ENCODE data around the gene TUBA3E.
A peak's percentile ranks its signal among the peaks of the same experiment; 100 is the strongest.
"Not testable (repeated sequence)": the region's sequence is repeated elsewhere in the genome, so short reads cannot be mapped to it uniquely, and the experiment has no call there.

The TUBA3E gene

DNA sequence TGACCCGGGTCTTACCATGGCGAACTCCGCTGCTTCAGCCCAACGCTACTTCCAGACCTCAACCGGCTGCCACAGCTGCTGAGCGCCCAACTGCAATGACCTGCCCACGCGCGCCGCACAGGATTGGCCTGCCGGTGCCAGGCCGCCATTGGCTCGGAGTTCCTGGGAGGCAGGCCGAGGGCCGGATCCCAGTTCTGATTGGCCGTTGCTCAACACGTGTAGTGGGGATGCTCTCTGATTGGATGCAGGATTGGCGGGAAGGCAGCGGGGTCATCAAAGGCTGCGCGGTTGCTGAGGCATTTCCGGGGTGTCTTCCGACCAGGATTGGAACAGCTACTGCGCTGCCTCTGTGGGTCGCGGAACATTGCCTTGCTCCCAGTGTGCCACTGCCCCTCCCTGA lies at the start of gene TUBA3E:
Gene TUBA3E (minus strand): TSS at position 97 of the 400 bp plus-strand sequence. CDS start 79 bp downstream, at position 18.
- DNase-seq, result no peak

DNA sequence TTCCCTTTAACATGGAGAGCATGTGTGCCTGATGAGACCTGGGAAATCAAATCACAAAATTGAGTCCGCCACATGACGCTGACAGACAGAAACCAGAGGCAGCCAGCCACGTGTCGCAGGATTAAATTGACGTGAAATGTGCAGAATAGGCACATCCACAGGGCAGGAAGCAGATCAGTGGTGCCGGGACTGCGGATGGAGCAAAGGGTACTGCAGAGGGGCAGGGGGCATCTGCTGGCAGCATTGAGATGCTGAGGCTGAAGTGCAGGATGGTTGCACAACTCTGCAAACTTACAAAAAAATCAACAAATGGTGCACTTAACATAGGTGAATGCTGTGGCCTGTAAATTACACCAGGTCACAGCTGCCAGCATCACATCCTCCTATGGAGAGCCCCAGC lies 48.2 kb upstream of the TUBA3E start:
- DNase-seq, result no peak

DNA sequence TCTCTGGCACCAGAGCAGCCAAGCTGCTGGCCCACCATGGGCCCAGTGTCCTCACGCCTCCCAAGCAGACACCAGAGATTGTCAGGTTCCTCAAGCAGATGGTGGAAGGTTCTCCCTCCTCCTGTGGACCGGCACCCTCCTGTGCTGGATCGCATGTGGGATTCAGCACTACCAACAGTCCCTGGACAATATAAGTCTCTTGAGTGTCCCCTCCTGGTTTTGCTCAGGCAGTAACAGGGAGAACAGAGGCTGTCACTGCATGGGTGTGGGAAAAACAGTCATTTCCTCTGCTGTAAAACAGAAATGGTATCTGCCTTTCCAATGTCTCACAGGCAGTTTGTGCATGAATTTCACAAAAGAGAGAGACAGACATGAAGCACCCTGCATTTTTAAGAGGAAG lies 47.7 kb upstream of the TUBA3E start:
- DNase-seq, result no peak

DNA sequence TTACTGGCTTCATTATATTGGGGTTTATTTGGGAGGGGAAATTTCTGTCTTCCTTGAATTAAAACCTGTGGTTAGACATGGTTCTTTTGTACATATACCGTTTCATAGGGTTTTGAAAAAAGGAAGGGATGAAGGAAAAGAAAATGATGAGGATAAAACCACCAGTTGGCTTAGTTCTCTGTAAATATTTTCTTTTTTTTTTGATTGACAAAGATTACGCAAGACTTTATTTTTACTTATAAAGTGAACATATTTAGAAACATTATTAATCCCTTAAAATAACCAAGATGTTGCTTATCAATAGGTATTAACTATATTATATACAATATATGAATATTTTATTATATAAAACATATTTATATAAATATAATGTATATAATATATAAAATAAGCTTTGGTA lies 45.1 kb upstream of the TUBA3E start:
- DNase-seq, result no peak

DNA sequence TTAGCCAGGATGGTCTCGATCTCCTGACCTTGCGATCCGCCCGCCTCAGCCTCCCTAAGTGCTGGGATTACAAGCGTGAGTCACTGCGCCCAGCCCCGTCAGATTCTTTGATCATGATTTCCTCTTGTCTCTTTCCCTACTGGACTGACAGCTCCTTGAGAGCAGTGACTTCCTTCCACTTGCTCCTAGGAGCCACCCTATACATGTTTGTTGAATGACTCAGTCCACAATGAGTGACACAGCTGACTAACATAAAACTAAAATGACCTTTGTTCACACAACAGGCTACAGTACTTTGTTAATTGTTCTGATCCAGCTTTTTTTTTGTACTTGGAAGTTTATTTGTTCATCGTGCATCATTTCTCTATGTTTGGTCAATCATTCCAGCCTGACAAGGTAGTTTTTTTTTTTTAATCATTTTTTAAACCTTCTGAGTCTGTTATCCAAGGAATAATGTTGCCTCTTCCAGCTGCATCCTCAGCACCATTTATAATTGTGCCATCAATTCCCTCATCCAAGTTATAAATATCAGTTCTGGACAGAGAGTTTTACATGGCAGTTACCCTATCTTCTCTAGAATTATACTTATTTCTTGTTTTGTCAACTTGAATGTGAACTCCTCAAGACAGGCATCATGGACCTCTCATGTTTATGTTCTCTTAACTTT lies 42.9 kb upstream of the TUBA3E start:
- peak; percentile 23 for DNase-seq

DNA sequence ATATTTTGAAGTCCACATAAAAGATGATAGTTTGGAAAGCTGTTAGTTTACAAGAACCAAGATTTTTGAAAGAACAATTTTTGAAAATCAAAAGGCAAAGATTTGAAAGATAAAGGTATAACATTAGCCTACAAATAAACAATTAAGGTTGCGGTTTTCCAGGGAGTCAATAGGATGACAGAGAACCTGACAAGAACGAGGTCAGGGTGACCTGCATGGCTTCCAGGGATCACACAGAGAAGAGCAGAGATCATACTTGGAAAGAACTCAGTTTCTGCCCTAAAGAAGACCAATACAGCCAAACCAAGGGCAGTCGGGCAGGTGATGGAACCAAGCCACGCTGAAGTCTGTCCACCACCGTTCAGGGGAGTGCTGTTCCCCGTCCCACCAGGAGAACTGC lies 41.3 kb upstream of the TUBA3E start:
- not testable (repeated sequence) for DNase-seq

DNA sequence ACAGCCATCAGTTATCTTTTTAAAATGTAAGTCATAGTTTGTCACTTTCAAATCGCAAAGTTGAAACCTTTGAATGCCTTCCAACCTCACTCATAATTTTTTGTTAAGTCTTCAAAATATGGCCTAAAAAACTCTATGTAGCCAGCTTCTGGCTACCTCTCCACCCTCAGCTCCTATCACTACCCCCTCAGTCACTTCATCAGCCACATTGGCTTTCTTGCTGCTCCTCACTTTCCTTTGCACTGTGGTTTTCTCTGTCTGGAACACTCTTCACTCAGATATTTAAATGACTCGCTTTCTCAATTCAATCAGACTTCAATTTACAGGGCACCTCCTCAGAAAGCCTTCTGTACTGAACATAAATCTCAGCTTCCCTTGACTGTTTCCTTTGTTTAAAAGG lies 34.8 kb upstream of the TUBA3E start:
- not testable (repeated sequence) for DNase-seq

DNA sequence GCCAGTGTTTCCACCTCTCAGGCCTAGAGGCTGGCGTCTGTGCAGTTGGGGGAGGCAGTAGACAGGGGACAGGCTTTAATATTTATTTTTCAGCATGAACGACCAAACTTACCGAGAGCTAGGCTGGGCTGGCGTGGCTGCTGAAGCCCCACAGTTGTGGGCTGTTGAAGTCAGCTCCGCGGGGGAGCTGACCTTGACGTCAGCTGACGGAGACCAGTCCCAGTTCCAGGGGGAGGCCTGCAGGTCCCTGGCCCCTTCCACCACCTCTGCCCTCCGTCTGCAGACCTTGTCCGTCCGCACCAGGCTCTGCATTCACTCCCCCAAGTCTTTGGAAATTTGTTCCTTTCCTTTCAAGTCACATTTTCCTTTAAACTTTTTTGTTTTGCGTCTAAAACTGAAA lies 33.4 kb upstream of the TUBA3E start:
- no peak for DNase-seq

DNA sequence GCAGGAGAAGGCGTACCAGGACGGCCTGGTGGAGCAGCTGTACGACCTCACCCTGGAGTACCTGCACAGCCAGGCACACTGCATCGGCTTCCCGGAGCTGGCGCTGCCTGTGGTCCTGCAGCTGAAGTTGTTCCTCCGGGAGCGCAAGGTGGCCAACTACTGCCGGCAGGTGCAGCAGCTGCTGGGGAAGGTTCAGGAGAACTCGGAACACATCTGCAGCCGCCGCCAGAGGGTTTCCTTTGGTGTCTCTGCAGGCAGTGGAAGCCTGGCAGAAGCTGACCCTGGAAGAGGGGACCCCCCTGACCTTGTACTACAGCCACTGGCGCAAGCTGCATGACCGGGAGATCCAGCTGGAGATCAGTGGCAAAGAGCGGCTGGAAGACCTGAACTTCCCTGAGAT lies 32.7 kb upstream of the TUBA3E start:
- not testable (repeated sequence) for DNase-seq

DNA sequence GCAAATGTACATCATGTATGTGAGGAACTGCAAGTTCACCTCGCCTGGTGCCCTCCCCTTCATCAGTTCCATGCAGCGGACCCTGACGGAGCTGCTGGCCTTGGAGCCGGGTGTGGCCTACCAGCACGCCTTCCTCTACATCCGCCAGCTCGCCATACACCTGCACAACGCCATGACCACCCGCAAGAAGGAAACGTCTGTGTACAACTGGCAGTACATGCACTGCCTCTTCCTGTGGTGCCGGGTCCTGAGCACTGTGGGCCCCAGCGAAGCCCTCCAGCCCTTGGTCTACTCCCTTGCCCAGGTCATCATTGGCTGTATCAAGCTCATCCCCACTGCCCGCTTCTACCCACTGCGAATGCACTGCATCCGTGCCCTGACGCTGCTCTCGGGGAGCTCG lies 32.1 kb upstream of the TUBA3E start:
- not testable (repeated sequence) for DNase-seq

DNA sequence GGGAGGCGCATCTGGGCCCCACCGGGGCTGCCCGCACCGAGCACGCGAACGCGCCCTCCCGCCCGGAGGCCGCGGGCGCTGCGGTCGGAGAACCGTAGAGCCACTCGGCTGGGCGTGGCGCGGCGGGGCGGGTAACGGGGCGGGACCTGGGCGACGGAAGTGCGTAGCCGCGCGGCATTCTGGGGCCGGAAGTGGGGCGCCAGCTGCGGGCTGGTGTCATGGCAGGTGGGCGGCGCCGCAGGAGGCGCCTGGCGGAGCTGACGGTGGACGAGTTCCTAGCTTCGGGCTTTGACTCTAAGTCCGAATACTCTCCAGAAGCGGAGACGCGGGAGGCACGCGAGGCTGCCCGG lies 30.9 kb upstream of the TUBA3E start:
- not testable (repeated sequence) for DNase-seq

DNA sequence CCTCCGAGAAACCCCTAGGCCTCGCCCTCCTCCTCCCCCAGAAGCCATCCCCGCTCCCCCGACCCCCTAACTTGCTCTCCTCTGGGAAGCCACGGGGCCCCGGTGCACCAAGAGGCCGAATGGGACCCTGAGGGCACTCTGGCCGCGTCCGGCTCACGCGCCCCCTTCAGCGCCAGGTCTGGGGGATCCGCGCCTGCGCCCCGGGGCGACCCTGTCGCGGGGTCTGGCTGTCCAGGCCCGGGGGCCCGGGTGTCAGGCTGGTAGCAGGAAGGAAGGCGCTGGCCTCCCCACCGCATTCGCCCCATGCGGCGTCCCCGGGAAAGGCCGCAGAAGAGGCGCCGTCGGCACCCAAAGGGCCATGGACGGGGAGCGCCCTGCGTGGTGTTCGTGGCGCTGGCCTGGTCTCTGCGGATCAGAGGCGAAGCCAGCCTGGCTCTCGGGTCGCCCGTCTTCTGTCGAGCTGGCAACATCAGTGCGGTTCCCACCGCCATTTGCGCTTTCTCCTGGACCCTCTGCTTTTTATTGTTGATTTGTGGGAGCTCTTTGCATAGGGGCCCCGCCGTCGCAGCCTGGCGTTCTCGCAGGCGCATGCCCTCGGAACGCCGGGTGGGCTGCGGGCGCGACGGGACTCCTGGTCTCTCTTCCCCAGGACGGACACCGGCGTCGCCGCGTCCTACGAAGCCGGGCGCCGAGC lies 30.4 kb upstream of the TUBA3E start:
- DNase-seq, result not testable (repeated sequence)

DNA sequence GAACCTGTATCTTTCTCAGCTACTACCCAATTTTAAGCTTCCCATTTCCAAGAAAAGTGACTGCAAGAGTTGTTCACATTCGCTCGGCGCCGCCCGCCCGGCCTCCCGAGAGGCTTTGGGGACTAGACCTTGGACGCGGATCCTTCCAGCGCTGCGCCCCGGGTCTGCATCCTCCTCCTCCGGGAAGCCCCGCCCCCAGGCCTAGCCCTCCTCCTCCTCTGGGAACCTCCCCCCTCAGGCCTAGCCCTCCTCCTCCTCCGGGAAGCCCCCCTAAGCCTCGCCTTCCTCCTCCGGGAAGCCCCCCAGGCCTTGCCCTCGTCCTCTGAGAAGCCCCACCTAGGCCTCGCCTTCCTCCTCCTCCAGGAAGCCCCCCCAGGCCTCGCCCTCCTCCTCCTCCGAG lies 29.8 kb upstream of the TUBA3E start:
- not testable (repeated sequence) for DNase-seq

DNA sequence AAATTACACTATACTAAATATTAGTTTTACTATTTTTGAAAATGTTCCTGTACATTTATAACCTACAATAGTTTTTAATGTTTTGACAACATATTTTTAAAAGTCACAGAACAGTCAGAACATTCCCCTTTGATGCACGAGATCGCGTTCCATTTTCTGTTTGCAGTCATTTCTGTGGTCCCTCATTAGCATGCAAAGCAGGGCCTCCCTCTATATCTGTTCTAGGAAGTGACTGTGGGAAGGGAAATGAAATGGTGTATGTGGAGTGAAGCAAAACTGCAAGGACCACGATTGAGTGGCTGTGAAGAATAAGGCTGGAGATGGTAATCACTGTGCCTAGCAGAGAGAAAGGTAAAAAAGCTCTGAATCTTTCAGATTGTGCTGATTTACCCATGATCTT lies 24.3 kb upstream of the TUBA3E start:
- DNase-seq, result not testable (repeated sequence)

DNA sequence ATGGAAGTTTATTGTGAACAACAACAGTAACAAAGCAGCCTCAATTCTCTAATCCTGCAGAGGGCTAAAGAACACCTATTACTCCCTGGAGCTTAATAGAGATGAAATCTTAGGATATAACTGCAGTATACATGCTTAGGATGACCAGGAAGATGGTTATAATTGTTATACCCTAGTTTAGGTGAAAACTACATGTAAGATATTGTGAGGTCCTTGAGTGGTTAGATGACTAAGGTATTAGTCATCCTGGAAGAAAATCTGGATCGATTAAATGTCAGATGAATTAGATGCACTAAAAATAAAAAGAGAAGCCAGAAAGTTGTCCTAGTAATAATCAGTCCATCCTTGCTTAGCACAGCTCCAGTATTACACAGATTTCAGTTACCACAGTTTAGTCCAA lies 22.3 kb upstream of the TUBA3E start:
- DNase-seq, result not testable (repeated sequence)

DNA sequence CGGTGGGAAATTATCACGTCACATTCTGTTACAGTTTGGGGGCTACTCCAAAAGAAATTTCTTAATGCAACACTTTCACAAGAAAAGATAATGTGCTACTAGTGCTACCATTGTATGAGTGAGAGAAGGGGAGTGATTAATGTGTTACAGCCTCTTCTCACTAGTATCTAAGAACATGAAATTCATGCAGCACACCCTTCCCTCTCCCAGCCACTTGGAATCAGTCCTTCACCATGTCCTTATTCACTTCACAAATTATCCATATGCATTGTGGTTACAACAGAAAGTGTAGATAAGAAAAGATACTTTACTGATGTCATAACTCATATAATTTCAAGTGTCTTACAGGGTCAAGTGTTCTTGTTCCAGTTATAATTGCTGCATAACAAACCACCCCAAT lies 20.9 kb upstream of the TUBA3E start:
- not testable (repeated sequence) for DNase-seq

DNA sequence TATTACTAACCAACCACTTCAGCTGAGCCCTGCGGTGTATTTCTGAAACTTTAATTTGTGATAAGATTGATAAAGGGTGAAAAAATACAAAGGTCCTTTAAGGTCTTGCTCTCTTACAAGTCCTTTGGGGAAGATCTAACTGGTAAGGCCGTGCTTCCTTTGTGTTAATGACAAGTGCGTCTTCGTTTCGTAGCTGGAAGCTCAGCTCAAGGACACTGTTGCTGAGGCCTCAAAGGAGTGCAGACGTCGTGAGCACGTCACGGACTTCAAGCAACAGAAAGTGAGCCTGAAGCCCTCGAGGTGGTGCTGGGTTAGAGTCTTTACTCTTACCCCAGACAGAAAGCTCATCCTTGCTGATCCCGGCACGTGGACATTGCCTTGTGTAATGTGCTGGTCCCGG lies 8.8 kb upstream of the TUBA3E start:
- not testable (repeated sequence) for DNase-seq

DNA sequence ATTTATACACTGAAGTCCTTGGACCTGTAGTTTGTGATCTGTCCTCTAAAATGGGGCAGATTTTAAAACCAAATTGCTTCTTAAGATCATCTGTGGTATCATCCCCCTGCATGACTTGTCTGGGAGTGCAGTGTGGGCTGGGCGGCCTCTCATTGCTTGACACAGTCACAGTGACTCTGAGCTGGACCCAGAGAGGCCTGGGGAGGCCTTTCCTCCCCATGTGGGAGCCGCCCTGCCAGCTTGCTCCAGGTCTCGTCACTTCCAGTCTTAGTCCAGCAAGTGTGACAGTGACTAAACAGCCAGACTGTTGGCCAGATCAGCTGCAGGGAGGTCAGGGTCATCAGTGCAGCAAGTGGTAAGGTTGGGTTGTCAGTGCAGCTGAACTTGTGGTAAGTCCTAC lies 4.9 kb upstream of the TUBA3E start:
- DNase-seq, result not testable (repeated sequence)

DNA sequence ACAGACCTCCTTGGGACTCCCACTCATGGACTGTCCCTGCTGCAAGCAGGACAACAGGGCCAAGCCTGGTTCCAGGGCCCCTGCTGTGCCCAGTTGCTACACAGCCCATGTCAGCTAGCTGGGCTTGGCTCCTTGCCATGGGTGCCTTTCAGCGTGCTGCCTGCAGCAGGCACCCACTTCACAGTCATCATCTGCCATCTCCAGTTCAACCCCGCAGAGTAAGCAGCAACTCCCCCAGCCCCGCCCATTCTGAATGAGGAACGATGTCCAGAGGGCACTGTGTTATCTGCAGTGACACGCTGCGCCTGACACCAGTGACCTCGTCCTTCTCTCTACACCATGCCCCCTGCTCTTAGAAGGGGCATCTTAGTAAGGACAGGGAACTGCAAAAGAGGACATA lies 4.3 kb upstream of the TUBA3E start:
- DNase-seq, result not testable (repeated sequence)

DNA sequence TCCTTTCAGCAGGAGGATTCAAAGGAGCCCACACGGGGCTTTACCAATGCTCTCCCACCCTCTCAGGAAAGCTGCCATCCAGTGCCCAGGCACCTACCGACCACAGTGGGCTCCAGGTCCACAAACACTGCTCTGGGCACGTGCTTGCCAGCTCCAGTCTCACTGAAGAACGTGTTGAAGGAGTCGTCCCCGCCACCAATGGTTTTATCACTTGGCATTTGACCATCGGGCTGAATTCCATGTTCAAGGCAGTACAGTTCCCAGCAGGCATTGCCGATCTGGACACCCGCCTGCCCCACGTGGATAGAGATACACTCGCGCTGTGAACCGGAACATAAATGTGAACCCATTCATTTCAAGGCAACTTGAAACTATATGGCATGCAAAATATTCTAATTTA lies 2.2 kb downstream of the TUBA3E start:
- not testable (repeated sequence) for DNase-seq

DNA sequence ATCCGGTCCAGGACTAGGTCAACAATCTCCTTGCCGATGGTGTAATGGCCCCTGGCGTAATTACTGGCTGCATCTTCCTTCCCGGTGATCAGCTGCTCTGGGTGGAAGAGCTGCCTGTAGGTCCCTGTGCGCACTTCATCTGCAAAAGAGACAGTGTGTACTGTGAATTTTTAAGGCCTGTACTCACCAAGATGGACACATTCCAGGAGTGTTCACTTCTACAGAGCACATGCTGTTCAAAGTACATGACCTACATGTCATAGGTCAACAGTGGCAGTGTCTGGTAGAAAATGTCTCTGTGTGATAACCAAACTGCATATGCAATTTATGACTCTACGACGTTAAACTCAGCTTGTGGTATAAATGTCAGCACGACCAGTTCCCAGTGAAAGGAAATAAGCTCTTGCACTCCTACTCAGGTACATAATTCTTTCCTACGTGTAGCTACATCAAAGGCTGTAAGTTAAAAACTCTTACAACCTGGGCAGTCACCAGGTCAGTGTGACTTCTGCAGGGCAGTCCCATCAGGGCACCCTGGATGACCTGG lies 3.1 kb downstream of the TUBA3E start:
- not testable (repeated sequence) for DNase-seq

DNA sequence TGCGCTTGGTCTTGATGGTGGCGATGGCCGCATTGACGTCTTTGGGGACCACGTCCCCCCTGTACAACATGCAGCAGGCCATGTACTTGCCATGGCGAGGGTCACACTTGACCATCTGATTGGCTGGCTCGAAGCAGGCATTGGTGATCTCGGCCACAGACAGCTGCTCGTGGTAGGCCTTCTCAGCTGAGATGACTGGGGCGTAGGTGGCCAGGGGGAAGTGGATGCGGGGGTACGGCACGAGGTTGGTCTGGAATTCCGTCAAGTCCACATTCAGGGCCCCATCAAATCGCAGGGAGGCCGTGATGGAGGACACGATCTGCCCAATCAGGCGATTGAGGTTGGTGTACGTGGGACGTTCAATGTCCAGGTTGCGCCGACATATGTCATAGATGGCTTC lies 4.4 kb downstream of the TUBA3E start:
- not testable (repeated sequence) for DNase-seq

DNA sequence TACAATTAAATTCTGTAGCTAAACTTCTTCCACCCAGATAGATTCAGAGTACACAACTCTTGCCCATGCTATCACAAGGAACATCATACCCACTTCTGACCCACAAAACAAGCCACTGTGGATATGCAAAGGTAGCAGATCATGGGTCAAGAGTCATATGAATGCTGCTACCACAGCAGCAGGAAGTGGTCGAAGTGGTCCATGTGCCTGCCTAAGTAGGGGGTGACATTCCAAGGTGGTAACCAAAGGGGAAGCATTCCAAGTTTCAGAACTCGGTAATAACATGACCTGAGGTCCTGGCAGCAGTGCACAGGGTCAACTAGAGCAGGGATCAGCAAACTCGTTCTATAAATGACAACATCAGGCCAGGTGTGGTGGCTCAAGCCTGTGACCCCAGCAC lies 5.8 kb downstream of the TUBA3E start:
- not testable (repeated sequence) for DNase-seq

DNA sequence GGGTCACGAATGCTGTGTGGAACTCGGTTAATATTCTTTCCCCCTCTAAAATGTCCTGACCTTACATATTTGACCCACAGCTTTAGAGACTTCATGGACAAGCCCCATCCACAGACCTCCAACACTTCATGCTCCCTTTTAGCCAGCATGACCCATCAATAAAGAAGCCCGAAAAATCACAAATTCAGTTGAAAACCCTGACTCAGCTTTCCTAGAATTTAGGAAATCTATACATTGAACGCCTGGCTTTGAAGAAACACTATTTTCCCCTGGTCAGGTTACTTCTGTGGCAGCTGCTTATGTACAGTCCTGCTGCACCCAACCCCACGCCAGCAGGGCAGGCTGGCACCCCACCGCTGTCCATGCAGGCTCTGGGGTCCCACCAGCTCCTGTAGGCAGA lies 6.9 kb downstream of the TUBA3E start:
- DNase-seq, result not testable (repeated sequence)

Data from kidney glomerular epithelial cell (primary cell).